Pons (tissue), 1 donor: ENCODE measurements around the gene ADAT1.

Experiments
- DNase-seq: peaks from one replicate; pipeline ENCODE4 v3.0.0-alpha.2; 2016; ENCODE audit warnings: low spot score

The ADAT1 gene

GRCh38 chr16:75576384-75576811, 46.7 kb downstream of the ADAT1 start:
- no peak for DNase-seq

- DNase-seq: no peak
Observed at GRCh38 chr16:75575958-75576357, 47.1 kb downstream of the ADAT1 start.

GRCh38 chr16:75573955-75574354, 49.1 kb downstream of the ADAT1 start:
- no peak for DNase-seq

- DNase-seq: no peak
Observed at GRCh38 chr16:75572864-75573542, 50.1 kb downstream of the ADAT1 start.

- peak; percentile 73 for DNase-seq
Observed at GRCh38 chr16:75570396-75571065, 52.5 kb downstream of the ADAT1 start.

- DNase-seq: no peak
Observed at GRCh38 chr16:75567911-75568310, 55.2 kb downstream of the ADAT1 start.

- DNase-seq: no peak
Observed at GRCh38 chr16:75566758-75567255, 56.3 kb downstream of the ADAT1 start.

- DNase-seq: peak; percentile 82
Observed at GRCh38 chr16:75566040-75566757, 56.9 kb downstream of the ADAT1 start, which contains the start of gene GABARAPL2. Gene GABARAPL2 (plus strand): TSS chr16:75566379. CDS start chr16:75566487, 108 bp downstream.

GRCh38 chr16:75565640-75566039, 57.4 kb downstream of the ADAT1 start:
- no peak for DNase-seq

GRCh38 chr16:75559564-75560372, 63.3 kb downstream of the ADAT1 start:
- no peak for DNase-seq

GRCh38 chr16:75558846-75559401, 64.2 kb downstream of the ADAT1 start:
- no peak for DNase-seq

GRCh38 chr16:75556431-75556950, 66.6 kb downstream of the ADAT1 start:
- DNase-seq: no peak

- DNase-seq: peak; percentile 93
Observed at GRCh38 chr16:75555707-75556430, 67.2 kb downstream of the ADAT1 start, which contains the start of gene TMEM231. Gene TMEM231 (minus strand): TSS chr16:75556252. CDS start chr16:75556209, 43 bp downstream.

GRCh38 chr16:75555213-75555706, 67.8 kb downstream of the ADAT1 start:
- peak; percentile 89 for DNase-seq

GRCh38 chr16:75552951-75553350, 70.1 kb downstream of the ADAT1 start:
- no peak for DNase-seq

- peak; percentile 96 for DNase-seq
Observed at GRCh38 chr16:75550211-75550662, 72.8 kb downstream of the ADAT1 start.
